ENCODE data around the gene COL16A1.
A peak's percentile ranks its signal among the peaks of the same experiment; 100 is the strongest.

COL16A1 gene

DNA sequence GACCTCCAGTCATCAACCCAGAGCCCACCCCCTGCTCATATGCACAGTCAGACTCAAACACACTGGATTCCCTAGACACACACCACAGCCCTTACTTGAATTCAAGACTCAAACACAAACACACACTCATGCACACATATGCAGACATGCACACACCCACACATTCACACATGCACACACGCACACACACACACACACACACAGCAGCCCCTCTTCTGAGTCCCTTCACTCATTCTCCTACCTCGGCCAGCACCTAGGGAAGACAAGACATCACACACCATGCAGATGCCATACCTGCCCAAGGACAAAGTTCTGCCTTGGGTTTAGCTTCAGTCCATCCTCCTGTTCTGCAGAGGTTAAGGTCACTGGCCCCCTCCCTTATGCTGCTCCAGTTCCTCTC, 87.9 kb downstream of the COL16A1 start:
- DNase-seq (ENCODE audit: low spot score) = no peak
- TF ChIP-seq, protein P1, sequence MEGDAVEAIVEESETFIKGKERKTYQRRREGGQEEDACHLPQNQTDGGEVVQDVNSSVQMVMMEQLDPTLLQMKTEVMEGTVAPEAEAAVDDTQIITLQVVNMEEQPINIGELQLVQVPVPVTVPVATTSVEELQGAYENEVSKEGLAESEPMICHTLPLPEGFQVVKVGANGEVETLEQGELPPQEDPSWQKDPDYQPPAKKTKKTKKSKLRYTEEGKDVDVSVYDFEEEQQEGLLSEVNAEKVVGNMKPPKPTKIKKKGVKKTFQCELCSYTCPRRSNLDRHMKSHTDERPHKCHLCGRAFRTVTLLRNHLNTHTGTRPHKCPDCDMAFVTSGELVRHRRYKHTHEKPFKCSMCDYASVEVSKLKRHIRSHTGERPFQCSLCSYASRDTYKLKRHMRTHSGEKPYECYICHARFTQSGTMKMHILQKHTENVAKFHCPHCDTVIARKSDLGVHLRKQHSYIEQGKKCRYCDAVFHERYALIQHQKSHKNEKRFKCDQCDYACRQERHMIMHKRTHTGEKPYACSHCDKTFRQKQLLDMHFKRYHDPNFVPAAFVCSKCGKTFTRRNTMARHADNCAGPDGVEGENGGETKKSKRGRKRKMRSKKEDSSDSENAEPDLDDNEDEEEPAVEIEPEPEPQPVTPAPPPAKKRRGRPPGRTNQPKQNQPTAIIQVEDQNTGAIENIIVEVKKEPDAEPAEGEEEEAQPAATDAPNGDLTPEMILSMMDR (IDR thresholded peaks at IDR 0.05; ENCODE audit: extremely low read depth, missing control alignments) = no peak

DNA sequence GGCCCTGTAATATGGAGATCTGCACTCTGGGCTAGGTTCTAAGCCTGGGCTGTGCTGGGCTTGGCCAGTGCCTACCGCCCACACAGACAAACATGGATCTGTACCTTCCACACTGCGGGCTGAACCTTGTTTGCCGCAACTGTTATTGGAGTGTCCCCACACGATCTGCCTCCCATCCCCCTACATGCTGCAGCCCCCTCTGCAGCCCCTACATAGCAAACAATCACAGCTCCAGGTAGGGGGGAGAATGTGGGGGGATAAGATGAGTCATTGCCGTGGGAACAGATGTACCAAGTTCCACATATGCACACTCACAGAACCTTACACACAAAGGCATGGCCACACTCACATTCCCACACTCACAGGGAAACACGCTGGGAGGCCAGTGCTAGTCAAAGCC, 88.4 kb downstream of the COL16A1 start:
- no peak for DNase-seq (ENCODE audit: low spot score)
- TF ChIP-seq, protein P1 (IDR thresholded peaks at IDR 0.05; ENCODE audit: extremely low read depth, missing control alignments) = no peak

DNA sequence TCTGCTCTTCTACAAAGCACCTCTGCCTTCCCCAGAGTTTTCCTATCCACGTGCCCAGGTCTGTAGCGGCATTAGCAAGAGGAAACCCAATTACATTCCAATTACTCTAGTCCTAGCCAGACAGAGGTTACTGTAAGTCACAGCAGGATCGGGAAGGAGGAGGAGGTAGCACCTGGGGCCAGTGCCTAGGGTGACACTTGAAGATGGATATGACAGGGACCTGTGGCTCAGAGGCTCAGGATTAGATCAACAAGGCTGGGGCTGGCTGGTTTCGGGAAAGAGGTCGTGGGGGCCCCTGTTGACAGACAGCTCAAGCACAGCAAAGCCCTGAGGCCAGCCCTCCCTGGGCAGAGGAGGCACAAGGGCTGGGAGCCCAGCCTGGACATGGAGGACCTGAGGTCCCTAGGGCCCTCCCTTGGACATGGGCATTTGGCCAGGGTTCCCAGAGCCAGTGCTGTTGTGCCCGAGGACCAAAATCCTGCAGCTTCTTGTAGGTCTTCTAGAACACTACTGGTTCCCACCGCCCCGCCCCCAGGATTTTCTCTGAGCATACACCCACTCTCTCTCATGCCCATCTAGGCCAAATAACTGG, 89.3 kb downstream of the COL16A1 start:
- DNase-seq (ENCODE audit: low spot score) = no peak

DNA sequence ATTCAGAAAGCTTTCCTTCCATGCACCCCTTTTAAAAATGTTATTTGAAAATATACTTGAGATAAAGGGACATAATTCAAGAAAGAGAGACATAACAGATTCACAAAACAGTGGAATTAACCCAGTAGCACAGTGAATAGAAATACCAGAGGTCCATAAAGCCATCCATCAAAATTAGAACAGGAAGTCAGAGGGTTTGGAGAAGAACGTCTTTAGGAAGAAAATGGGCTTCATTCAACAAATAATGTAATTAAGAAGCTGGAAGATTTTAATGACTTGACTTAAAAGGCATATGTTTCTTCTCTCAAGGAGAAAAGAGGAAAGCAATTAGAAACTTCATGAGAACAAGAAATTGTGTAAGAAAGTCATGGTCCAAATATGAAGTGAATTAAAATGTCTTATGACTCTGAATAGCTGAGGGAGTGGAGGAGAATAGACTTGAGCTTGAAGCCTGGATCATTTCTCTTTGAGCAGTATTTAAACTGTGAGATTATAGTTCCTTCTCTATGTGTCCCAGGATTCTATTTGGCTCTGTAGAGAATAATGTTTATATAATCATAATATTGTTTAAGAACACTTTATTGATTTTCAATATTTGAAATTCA, 94.2 kb downstream of the COL16A1 start:
- TF ChIP-seq, protein P1 (IDR thresholded peaks at IDR 0.05; ENCODE audit: extremely low read depth, missing control alignments) = no peak
- DNase-seq (ENCODE audit: low spot score) = no peak

More for the DNA sequence above, 89.3 kb downstream of the COL16A1 start:
- TF ChIP-seq, protein P1 (IDR thresholded peaks at IDR 0.05; ENCODE audit: extremely low read depth, missing control alignments) = no peak

DNA sequence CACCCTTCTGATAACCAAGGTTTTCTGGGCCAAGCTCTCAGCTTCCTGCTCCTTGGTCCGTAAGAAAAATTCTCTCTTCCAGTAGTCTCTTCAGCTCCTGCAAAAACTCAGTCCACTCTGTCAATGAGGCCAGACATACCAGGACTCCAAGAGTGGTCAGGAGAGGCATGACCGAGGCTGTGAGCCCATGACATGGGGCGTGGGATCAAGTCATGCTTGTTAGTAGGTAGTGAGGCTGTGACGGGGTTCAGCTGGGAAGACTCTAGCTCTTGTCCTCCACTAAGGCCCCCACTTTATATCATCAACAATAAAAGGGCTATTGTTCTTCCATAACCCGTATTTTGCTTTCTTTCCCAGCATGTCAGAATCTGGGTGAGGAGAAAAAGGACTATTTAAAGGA, 96.5 kb downstream of the COL16A1 start:
- DNase-seq (ENCODE audit: low spot score) = no peak
- TF ChIP-seq, protein P1 (IDR thresholded peaks at IDR 0.05; ENCODE audit: extremely low read depth, missing control alignments) = no peak

DNA sequence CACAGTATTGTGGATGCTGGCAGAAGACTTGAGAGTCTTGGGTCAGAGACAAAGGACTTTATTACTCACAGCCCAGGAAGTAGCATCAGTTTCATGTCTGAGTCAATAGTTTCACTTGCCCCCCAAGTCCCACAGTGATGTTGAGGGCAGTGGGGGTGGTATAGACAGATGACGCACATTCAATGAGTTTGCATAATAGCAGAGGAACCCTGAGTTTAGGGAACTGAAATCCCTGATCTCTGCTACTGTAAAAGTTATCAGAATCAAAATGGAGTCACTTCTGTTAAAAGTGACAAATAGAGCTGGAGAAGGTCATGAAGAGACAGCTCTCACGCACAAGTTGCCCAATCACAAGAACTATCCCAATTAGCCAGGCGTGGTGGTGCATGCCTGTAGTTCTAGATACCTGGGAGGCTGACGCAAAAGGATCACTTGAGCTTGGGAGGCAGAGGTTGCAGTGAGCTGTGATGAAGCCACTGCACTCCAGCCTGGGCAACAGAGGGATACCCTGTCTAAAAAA, 97.8 kb downstream of the COL16A1 start:
- peak; percentile 90 for DNase-seq (ENCODE audit: low spot score)
- TF ChIP-seq, protein P1 (IDR thresholded peaks at IDR 0.05; ENCODE audit: extremely low read depth, missing control alignments) = no peak

Data from GM20000 (cell line).